Hepatocyte (in vitro differentiated cells): Measurements from ENCODE around the gene SEMA3A. TPM values are rescaled to one million over a fixed set of nuclear protein-coding genes. Genes with fewer than 3 reads are reported as not detected.

Source experiments
- DNase-seq: peaks from one replicate; pipeline ENCODE4 v3.0.0-alpha.2; 2016; ENCODE audit warnings: low spot score
- H2AFZ ChIP-seq: fragments of 200-600 bp; sonication (generic); 2 replicates; pipeline ENCODE4 v1.6.0; 2016; ENCODE audit warnings: antibody characterized with exemption, mild to moderate bottlenecking
- H3K27ac ChIP-seq: fragments of 200-600 bp; sonication (generic); 2 replicates; pipeline ENCODE4 v1.5.1; 2016; ENCODE audit warnings: mild to moderate bottlenecking
- H3K27me3 ChIP-seq: fragments of 200-600 bp; sonication (generic); 2 replicates; pipeline ENCODE4 v1.6.1; 2016
- H3K36me3 ChIP-seq: fragments of 200-600 bp; sonication (generic); replicated peaks from 2 replicates; pipeline ENCODE4 v1.5.1; 2016; ENCODE audit warnings: low read depth; ENCODE audit not compliant: insufficient read depth
- H3K4me1 ChIP-seq: fragments of 200-600 bp; sonication (generic); 2 replicates; pipeline ENCODE4 v1.5.1; 2016; ENCODE audit warnings: mild to moderate bottlenecking, moderate library complexity; ENCODE audit not compliant: insufficient read depth
- H3K4me2 ChIP-seq: fragments of 200-600 bp; sonication (generic); 2 replicates; pipeline ENCODE4 v1.6.0; 2016
- H3K4me3 ChIP-seq: fragments of 200-600 bp; sonication (generic); 2 replicates; pipeline ENCODE4 v1.5.1; 2016; ENCODE audit warnings: mild to moderate bottlenecking
- H3K79me2 ChIP-seq: fragments of 200-600 bp; sonication (generic); 2 replicates; pipeline ENCODE4 v1.6.0; 2017; ENCODE audit warnings: mild to moderate bottlenecking
- H3K9me2 ChIP-seq: fragments of 200-600 bp; sonication (generic); replicated peaks from 2 replicates; pipeline ENCODE4 v1.6.0; 2017; ENCODE audit warnings: mild to moderate bottlenecking; ENCODE audit not compliant: insufficient read depth
- H3K9me3 ChIP-seq: fragments of 200-600 bp; sonication (generic); 2 replicates; pipeline ENCODE4 v1.5.1; 2016; ENCODE audit warnings: low read depth, mild to moderate bottlenecking
- H4K20me1 ChIP-seq: fragments of 200-600 bp; sonication (generic); 2 replicates; pipeline ENCODE4 v1.6.0; 2016; ENCODE audit warnings: mild to moderate bottlenecking; ENCODE audit not compliant: insufficient read depth, poor library complexity, severe bottlenecking
- EZH2 ChIP-seq: fragments of 200-600 bp; sonication (generic); IDR thresholded peaks from 2 replicates; pipeline ENCODE4 v1.6.1; 2016; ENCODE audit warnings: antibody characterized with exemption, mild to moderate bottlenecking, borderline replicate concordance
- EZH2phosphoT487 ChIP-seq: fragments of 200-600 bp; sonication (generic); IDR thresholded peaks from one replicate; pipeline ENCODE4 v1.6.1; 2018; ENCODE audit warnings: antibody characterized with exemption, mild to moderate bottlenecking, low read depth, moderate library complexity; ENCODE audit not compliant: unreplicated experiment, severe bottlenecking
- WGBS: methylation state at CpG from one replicate; pipeline ENCODE4 v1.1.6; 2016; ENCODE audit warnings: low lambda C conversion rate; ENCODE audit errors: missing lambda C conversion rate; 5-methylcytosine and 5-hydroxymethylcytosine counted together
- polyA plus RNA-seq: library from polyadenylated mRNA; unstranded; fragments of >200 nt; fragmentation: Nextera tagmentation; extraction: Ambion mirVana; gene quantifications from 2 replicates; pipeline ENCODE4 v1.2.1, GENCODE V29; 2016
- total RNA-seq: library from RNA; depleted of rRNA; stranded (reverse); fragments of >200 nt; gene quantifications from 2 replicates; pipeline ENCODE4 v1.2.3, GENCODE V29; 2014
- TF ChIP-seq, protein P1 (sequence below): fragments of 200-600 bp; sonication (generic); IDR thresholded peaks from 2 replicates; pipeline ENCODE4 v1.5.1; 2016; ENCODE audit warnings: antibody characterized with exemption, mild to moderate bottlenecking; ENCODE audit not compliant: poor library complexity

The SEMA3A gene
- total and polyA plus RNA-seq, 2 experiments from 2014 or later, result 19.3 to 64.6 TPM

GRCh38 chr7:84195295-84196060 is 889 bp upstream of the SEMA3A start:
- Histone ChIP-seq H3K27ac (peak overlapping the region; percentile 85), H3K9me3 (no peaks in the 10 kb centered on the region), H3K4me3 (peak overlapping the region; percentile 61), H3K27me3 (no peaks in the 10 kb centered on the region), H3K36me3 (no peaks in the 10 kb centered on the region), H3K9me2 (no peaks in the 10 kb centered on the region), H3K4me2 (peak overlapping the region; percentile 76), H3K79me2 (peaks cover 40% of the 10 kb centered on the region), H4K20me1 (no peaks in the 10 kb centered on the region), H3K4me1 (peaks cover 8% of the 10 kb centered on the region), H2AFZ (peak overlapping the region; percentile 68)
- DNase-seq, result no peak
- 15% methylated on average over 6 of the region's 6 CpGs for WGBS
- TF ChIP-seq EZH2, result no peak
- no peak for TF ChIP-seq EZH2phosphoT487
- TF ChIP-seq, protein P1, sequence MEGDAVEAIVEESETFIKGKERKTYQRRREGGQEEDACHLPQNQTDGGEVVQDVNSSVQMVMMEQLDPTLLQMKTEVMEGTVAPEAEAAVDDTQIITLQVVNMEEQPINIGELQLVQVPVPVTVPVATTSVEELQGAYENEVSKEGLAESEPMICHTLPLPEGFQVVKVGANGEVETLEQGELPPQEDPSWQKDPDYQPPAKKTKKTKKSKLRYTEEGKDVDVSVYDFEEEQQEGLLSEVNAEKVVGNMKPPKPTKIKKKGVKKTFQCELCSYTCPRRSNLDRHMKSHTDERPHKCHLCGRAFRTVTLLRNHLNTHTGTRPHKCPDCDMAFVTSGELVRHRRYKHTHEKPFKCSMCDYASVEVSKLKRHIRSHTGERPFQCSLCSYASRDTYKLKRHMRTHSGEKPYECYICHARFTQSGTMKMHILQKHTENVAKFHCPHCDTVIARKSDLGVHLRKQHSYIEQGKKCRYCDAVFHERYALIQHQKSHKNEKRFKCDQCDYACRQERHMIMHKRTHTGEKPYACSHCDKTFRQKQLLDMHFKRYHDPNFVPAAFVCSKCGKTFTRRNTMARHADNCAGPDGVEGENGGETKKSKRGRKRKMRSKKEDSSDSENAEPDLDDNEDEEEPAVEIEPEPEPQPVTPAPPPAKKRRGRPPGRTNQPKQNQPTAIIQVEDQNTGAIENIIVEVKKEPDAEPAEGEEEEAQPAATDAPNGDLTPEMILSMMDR, result no peak

DNA sequence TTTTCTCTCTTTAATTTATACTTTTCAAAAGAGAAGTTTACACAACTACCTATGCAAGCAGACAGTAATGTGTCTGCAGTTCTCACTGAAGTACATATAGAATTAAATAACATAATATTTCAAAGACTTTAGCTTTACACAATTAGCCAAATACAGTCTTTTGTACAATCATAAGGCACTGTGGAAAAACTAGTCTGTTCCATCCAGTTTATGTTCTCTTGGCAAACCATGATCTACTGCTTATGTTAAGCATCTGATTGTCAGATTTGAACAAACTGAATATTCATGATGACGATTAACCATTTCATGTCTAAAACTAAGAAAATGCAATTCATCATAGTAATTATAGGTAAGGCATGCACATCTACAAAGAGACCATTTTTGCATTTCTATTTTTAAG is 842 bp downstream of the SEMA3A start:
- Histone ChIP-seq H3K4me2 (peak overlapping the region; percentile 76), H3K27ac (peak overlapping the region; percentile 9), H3K4me3 (peak overlapping the region; percentile 61), H2AFZ (no peak overlapping the region), H3K9me3 (no peaks in the 10 kb centered on the region), H3K27me3 (no peaks in the 10 kb centered on the region), H3K4me1 (peaks cover 8% of the 10 kb centered on the region), H3K36me3 (no peaks in the 10 kb centered on the region), H3K9me2 (no peaks in the 10 kb centered on the region), H4K20me1 (no peaks in the 10 kb centered on the region), H3K79me2 (peaks cover 57% of the 10 kb centered on the region)
- no peak for DNase-seq
- TF ChIP-seq EZH2phosphoT487 (no peak), EZH2 (no peak)
- TF ChIP-seq, protein P1, result no peak
- 6% methylated on average over 1 of the region's 1 CpG for WGBS

GRCh38 chr7:84191842-84192241 is 2.7 kb downstream of the SEMA3A start:
- peak overlapping the region; percentile 76 for H3K4me2 ChIP-seq
- peak overlapping the region; percentile 16 for H2AFZ ChIP-seq
- no peaks in the 10 kb centered on the region for H3K27me3 ChIP-seq
- H3K27ac ChIP-seq, result peak overlapping the region; percentile 20
- TF ChIP-seq, protein P1, result no peak
- TF ChIP-seq EZH2, result no peak
- TF ChIP-seq EZH2phosphoT487, result no peak
- H4K20me1 ChIP-seq, result no peaks in the 10 kb centered on the region
- H3K9me3 ChIP-seq, result no peaks in the 10 kb centered on the region
- no peaks in the 10 kb centered on the region for H3K9me2 ChIP-seq
- H3K36me3 ChIP-seq, result no peaks in the 10 kb centered on the region
- peaks cover 21% of the 10 kb centered on the region for H3K4me1 ChIP-seq
- WGBS, result 42% methylated on average over 1 of the region's 1 CpG
- H3K4me3 ChIP-seq, result peak overlapping the region; percentile 61
- H3K79me2 ChIP-seq, result peaks cover 71% of the 10 kb centered on the region
- DNase-seq, result no peak
